ENCODE results near the gene OSBPL1A.
A peak's percentile ranks its signal among the peaks of the same experiment; 100 is the strongest.

Gene OSBPL1A

GRCh38 chr18:24234330-24234729, 163.3 kb downstream of the OSBPL1A start:
- peaks cover 76% of the 10 kb centered on the region for H3K36me3 Mint-ChIP-seq (ENCODE audit: low read depth)
- no peak for DNase-seq
- TF ChIP-seq, protein P1, sequence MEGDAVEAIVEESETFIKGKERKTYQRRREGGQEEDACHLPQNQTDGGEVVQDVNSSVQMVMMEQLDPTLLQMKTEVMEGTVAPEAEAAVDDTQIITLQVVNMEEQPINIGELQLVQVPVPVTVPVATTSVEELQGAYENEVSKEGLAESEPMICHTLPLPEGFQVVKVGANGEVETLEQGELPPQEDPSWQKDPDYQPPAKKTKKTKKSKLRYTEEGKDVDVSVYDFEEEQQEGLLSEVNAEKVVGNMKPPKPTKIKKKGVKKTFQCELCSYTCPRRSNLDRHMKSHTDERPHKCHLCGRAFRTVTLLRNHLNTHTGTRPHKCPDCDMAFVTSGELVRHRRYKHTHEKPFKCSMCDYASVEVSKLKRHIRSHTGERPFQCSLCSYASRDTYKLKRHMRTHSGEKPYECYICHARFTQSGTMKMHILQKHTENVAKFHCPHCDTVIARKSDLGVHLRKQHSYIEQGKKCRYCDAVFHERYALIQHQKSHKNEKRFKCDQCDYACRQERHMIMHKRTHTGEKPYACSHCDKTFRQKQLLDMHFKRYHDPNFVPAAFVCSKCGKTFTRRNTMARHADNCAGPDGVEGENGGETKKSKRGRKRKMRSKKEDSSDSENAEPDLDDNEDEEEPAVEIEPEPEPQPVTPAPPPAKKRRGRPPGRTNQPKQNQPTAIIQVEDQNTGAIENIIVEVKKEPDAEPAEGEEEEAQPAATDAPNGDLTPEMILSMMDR (IDR thresholded peaks at IDR 0.05): no peak
- H3K27ac Mint-ChIP-seq: no peak overlapping the region
- peaks cover 7% of the 10 kb centered on the region for H3K9me3 Mint-ChIP-seq
- H3K4me3 Mint-ChIP-seq: no peak overlapping the region
- no peaks in the 10 kb centered on the region for H3K27me3 Mint-ChIP-seq (ENCODE audit: low read depth, poor library complexity)
- peaks cover 21% of the 10 kb centered on the region for H3K4me1 Mint-ChIP-seq

- Mint-ChIP-seq H3K9me3 (peaks cover 7% of the 10 kb centered on the region), H3K36me3 (ENCODE audit: low read depth) (peaks cover 61% of the 10 kb centered on the region), H3K27ac (no peak overlapping the region), H3K4me1 (peaks cover 34% of the 10 kb centered on the region), H3K27me3 (ENCODE audit: low read depth, poor library complexity) (no peaks in the 10 kb centered on the region), H3K4me3 (no peak overlapping the region)
- DNase-seq: no peak
- TF ChIP-seq, protein P1 (IDR thresholded peaks at IDR 0.05): no peak
Measured at GRCh38 chr18:24232800-24233199, 164.8 kb downstream of the OSBPL1A start.

- Mint-ChIP-seq H3K27me3 (ENCODE audit: low read depth, poor library complexity) (no peaks in the 10 kb centered on the region), H3K4me1 (peaks cover 41% of the 10 kb centered on the region), H3K9me3 (peaks cover 7% of the 10 kb centered on the region), H3K27ac (no peak overlapping the region), H3K4me3 (no peak overlapping the region), H3K36me3 (ENCODE audit: low read depth) (peaks cover 63% of the 10 kb centered on the region)
- TF ChIP-seq, protein P1 (IDR thresholded peaks at IDR 0.05): no peak
- no peak for DNase-seq
Measured at GRCh38 chr18:24231773-24232735, 165.6 kb downstream of the OSBPL1A start.

DNA sequence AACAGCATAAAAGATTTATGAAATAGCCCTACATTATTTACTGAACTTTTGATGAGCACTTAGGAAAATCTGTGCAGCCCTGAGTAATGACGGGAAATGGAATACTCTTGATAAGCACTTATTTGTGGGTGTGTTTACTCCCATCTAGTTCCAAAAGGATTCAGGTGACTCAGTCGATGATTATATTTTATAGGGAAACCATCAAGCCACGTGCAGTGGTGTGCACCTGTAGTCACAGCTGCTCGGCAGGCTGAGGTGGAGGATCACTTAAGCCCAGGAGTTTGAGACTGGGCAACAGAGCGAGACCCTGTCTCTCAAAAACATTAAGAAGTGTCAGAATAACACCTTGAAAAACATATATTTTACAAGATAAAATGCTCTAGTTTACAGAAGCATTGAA, 166.9 kb downstream of the OSBPL1A start:
- H3K4me1 Mint-ChIP-seq: peaks cover 41% of the 10 kb centered on the region
- H3K9me3 Mint-ChIP-seq: peaks cover 3% of the 10 kb centered on the region
- DNase-seq: no peak
- TF ChIP-seq, protein P1 (IDR thresholded peaks at IDR 0.05): no peak
- H3K4me3 Mint-ChIP-seq: no peak overlapping the region
- H3K27ac Mint-ChIP-seq: no peak overlapping the region
- no peaks in the 10 kb centered on the region for H3K27me3 Mint-ChIP-seq (ENCODE audit: low read depth, poor library complexity)
- peaks cover 55% of the 10 kb centered on the region for H3K36me3 Mint-ChIP-seq (ENCODE audit: low read depth)

DNA sequence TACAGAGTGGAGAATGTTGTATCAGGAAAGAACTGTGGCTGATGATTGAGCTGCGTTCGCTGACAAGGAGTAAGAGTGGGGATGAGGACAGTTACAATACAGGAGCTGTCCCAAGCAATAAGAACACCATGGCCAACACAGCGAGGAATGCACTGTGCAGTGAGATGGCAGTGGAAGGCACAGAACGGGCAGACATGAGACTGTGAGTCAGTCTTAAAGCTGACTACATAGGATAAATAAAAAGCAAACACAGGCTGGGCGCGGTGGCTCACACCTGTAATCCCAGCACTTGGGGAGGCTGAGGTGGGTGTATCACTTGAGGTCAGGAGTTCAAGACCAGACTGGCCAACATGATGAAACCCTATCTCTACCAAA, 169.0 kb downstream of the OSBPL1A start:
- TF ChIP-seq, protein P1 (IDR thresholded peaks at IDR 0.05): no peak
- Mint-ChIP-seq H3K4me1 (peaks cover 33% of the 10 kb centered on the region), H3K36me3 (ENCODE audit: low read depth) (peaks cover 39% of the 10 kb centered on the region), H3K9me3 (no peaks in the 10 kb centered on the region), H3K27ac (peak overlapping the region; percentile 79), H3K27me3 (ENCODE audit: low read depth, poor library complexity) (no peaks in the 10 kb centered on the region), H3K4me3 (no peak overlapping the region)
- DNase-seq: no peak
